ENCODE data around the gene EXOG. TPM values are rescaled to one million over a fixed set of nuclear protein-coding genes. Genes with fewer than 3 reads are reported as not detected.

Gene EXOG
- total RNA-seq, 4 donors from 2014 or later, result 1.4 to 3.9 (median 2.3) TPM

DNA sequence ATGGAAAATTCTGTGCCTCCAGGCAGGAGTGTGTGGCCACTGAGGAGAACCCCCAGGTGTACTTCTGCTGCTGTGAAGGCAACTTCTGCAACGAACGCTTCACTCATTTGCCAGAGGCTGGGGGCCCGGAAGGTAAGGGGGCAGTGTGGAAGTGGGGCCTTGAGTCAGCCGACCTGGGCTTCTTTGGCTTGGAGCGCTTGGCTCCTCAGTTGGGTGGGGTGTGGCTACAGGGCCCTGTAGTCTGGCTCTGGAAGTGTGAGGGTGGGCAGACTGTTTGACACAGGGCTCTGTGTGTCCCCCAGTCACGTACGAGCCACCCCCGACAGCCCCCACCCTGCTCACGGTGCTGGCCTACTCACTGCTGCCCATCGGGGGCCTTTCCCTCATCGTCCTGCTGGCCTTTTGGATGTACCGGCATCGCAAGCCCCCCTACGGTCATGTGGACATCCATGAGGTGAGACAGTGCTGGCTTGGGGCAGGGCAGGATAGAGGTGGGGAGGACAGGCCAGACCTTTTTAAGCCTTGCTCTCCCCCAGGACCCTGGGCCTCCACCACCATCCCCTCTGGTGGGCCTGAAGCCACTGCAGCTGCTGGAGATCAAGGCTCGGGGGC is 18.2 kb upstream of the EXOG start:
- TF ChIP-seq POLR2AphosphoS5 (IDR thresholded peaks at IDR 0.05) (no peak), EP300 (IDR thresholded peaks at IDR 0.05) (no peak), POLR2A (IDR thresholded peaks at IDR 0.05) (no peak)
- TF ChIP-seq, protein P1, sequence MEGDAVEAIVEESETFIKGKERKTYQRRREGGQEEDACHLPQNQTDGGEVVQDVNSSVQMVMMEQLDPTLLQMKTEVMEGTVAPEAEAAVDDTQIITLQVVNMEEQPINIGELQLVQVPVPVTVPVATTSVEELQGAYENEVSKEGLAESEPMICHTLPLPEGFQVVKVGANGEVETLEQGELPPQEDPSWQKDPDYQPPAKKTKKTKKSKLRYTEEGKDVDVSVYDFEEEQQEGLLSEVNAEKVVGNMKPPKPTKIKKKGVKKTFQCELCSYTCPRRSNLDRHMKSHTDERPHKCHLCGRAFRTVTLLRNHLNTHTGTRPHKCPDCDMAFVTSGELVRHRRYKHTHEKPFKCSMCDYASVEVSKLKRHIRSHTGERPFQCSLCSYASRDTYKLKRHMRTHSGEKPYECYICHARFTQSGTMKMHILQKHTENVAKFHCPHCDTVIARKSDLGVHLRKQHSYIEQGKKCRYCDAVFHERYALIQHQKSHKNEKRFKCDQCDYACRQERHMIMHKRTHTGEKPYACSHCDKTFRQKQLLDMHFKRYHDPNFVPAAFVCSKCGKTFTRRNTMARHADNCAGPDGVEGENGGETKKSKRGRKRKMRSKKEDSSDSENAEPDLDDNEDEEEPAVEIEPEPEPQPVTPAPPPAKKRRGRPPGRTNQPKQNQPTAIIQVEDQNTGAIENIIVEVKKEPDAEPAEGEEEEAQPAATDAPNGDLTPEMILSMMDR (IDR thresholded peaks at IDR 0.05), result no peak
- Histone ChIP-seq H3K27ac (no peak overlapping the region), H3K27me3 (no peaks in the 10 kb centered on the region), H3K4me1 (no peaks in the 10 kb centered on the region), H3K36me3 (peaks cover 37% of the 10 kb centered on the region), H3K4me3 (no peak overlapping the region), H3K9me3 (no peaks in the 10 kb centered on the region)
- DNase-seq (ENCODE audit: low spot score in 2 of 2), result no peak
- WGBS, result 92% methylated on average over 11 of the region's 15 CpGs

DNA sequence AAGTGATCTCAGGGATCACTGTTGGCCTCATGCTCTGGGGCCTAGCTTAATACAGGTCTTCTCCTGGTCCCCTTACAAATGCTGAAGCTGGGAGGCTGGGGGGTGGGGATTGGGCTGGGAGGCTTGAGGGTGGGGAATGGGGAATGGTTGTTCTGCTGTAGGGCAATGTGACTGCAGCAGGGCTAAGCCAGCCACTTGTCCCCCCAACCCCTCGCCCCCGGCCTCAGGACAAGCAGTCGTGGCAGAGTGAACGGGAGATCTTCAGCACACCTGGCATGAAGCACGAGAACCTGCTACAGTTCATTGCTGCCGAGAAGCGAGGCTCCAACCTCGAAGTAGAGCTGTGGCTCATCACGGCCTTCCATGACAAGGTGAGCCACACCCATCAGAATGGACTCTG is 17.2 kb upstream of the EXOG start:
- TF ChIP-seq POLR2AphosphoS5 (IDR thresholded peaks at IDR 0.05) (no peak), EP300 (IDR thresholded peaks at IDR 0.05) (no peak)
- TF ChIP-seq, protein P1 (IDR thresholded peaks at IDR 0.05), result no peak
- Histone ChIP-seq H3K36me3 (peaks cover 44% of the 10 kb centered on the region), H3K27ac (no peak overlapping the region), H3K9me3 (no peaks in the 10 kb centered on the region), H3K27me3 (no peaks in the 10 kb centered on the region), H3K4me3 (no peak overlapping the region), H3K4me1 (no peaks in the 10 kb centered on the region)
- no peak for DNase-seq (ENCODE audit: low spot score in 2 of 2)
- WGBS, result 85% methylated on average over 9 of the region's 9 CpGs

DNA sequence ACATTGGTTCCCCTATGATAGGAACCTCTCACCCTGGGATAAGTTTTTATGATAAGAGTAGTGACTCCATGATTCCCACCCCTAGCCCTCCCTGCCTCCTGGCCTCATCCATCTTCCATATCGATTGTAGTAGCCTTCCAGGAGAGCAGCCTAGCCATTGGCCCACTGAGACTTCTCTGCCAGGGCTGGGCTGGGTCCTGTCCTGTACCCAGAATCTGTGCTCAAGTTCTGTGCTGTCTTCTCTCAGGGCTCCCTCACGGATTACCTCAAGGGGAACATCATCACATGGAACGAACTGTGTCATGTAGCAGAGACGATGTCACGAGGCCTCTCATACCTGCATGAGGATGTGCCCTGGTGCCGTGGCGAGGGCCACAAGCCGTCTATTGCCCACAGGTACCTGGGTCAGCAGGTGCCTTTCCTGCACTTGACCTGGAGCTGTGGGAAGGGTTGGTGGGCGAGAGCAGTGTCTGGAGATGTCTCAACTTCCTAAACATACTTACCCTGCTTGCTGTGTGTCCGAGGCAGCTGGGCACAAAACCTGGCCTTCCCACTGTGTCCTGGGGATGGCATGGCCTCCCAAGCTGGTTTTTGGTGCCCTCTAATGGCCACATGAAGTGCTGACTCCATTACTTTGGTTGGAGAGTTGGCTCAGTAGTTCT is 16.6 kb upstream of the EXOG start:
- WGBS, result 50% methylated on average over 5 of the region's 10 CpGs
- H3K36me3 ChIP-seq, result peaks cover 50% of the 10 kb centered on the region
- DNase-seq (ENCODE audit: low spot score in 2 of 2), result no peak

DNA sequence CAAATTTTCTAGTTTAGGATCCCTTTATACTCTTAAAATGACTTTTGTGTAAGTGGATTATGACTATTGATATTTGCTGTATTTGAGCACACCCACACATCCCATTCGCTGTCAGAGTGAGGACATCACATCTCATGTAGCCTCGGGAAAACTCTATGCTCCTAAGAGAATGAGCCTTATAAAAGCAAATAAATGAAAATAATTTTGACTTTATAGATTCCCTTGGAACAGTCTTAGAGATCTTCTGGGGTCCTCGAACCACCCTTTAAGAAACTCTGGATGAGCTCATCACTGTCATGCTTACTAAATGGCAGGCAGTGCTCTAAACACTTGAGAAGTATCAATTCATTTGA is 16.1 kb upstream of the EXOG start:
- 57% methylated on average over 3 of the region's 3 CpGs for WGBS
- no peaks in the 10 kb centered on the region for H3K27me3 ChIP-seq
- TF ChIP-seq, protein P1 (IDR thresholded peaks at IDR 0.05), result peak in 1 of 2 donors; percentile 12
- TF ChIP-seq POLR2AphosphoS5 (IDR thresholded peaks at IDR 0.05), result no peak
- H3K9me3 ChIP-seq, result no peaks in the 10 kb centered on the region
- peaks cover 50% of the 10 kb centered on the region for H3K36me3 ChIP-seq
- H3K27ac ChIP-seq, result no peak overlapping the region
- H3K4me1 ChIP-seq, result no peaks in the 10 kb centered on the region
- H3K4me3 ChIP-seq, result no peak overlapping the region
- no peak for DNase-seq (ENCODE audit: low spot score in 2 of 2)

More for the DNA sequence above, 16.6 kb upstream of the EXOG start:
- H3K27me3 ChIP-seq, result no peaks in the 10 kb centered on the region
- no peaks in the 10 kb centered on the region for H3K4me1 ChIP-seq
- no peak overlapping the region for H3K4me3 ChIP-seq
- no peaks in the 10 kb centered on the region for H3K9me3 ChIP-seq
- no peak overlapping the region for H3K27ac ChIP-seq
- TF ChIP-seq EP300 (IDR thresholded peaks at IDR 0.05), result no peak
- TF ChIP-seq, protein P1 (IDR thresholded peaks at IDR 0.05), result peak; percentile 71 to 84
- no peak for TF ChIP-seq POLR2A (IDR thresholded peaks at IDR 0.05)
- no peak for TF ChIP-seq POLR2AphosphoS5 (IDR thresholded peaks at IDR 0.05)

DNA sequence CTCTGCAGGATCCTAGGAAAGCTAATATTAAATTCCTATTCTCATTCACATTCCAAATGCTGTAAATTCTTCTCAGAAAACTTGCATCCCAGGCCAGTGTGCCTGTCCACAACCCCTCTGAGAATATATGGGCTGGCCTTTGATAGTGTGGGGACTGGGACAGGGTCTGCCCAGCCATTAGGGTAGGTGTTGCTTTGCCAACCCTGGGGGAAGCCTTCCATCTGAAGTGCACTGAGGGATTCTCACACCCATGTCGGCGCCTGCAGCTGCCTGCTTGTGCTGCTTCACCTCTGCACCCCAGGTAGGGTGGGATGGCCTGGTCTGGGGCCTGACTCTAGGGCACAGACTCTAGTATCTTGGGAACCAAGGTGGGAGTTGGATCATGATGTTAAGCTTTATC is 15.2 kb upstream of the EXOG start:
- 100% methylated on average over 2 of the region's 2 CpGs for WGBS
- Histone ChIP-seq H3K9me3 (no peaks in the 10 kb centered on the region), H3K36me3 (peaks cover 50% of the 10 kb centered on the region), H3K4me3 (no peak overlapping the region), H3K27ac (no peak overlapping the region), H3K4me1 (no peaks in the 10 kb centered on the region), H3K27me3 (no peaks in the 10 kb centered on the region)
- TF ChIP-seq, protein P1 (IDR thresholded peaks at IDR 0.05), result no peak
- TF ChIP-seq POLR2A (IDR thresholded peaks at IDR 0.05) (no peak), EP300 (IDR thresholded peaks at IDR 0.05) (no peak), POLR2AphosphoS5 (IDR thresholded peaks at IDR 0.05) (no peak)
- no peak for DNase-seq (ENCODE audit: low spot score in 2 of 2)

Data from suprapubic skin (tissue), 4 donors.